T-cell (primary cell): ENCODE measurements around the gene ADAMTS17. TPM values are rescaled to one million over a fixed set of nuclear protein-coding genes. Genes with fewer than 3 reads are reported as not detected.

Experiments
- ATAC-seq, 4 experiments: fragments of 200-7000 bp in 3 of 4; fragments of 150-1000 bp in 1 of 4; cut with Tn5 transposase; replicated peaks in 1 of 4; 1 replicate in 3 of 4; 2 replicates in 1 of 4; pipeline ENCODE4 v1.10.0; 2021; ENCODE audit warnings: moderate library complexity in 3 of 4, mild to moderate bottlenecking in 2 of 4, moderate number of reproducible peaks in 1 of 4
- CTCF ChIA-PET, 2 donors: fragments of 300-600 bp; sonication (Branson Sonifier 250); formaldehyde crosslinking; loops; one replicate each; lab custom pipeline; 2022; ENCODE audit warnings: antibody characterized with exemption in 2 of 2; lab: Charles Lee
- POLR2A ChIA-PET, 2 donors: fragments of 300-600 bp; sonication (Branson Sonifier 250); formaldehyde crosslinking; loops; one replicate each; lab custom pipeline; 2022; ENCODE audit warnings: antibody characterized with exemption in 2 of 2; lab: Charles Lee
- DNase-seq, 35 experiments: peaks; one replicate each; pipeline versions ENCODE4 v3.0.0 to v3.0.0-alpha.2; 2013 to 2023
- H3K27ac ChIP-seq: one replicate; pipeline ENCODE4 v1.5.1; 2013; ENCODE audit warnings: low read length
- H3K27me3 ChIP-seq, 2 experiments: replicated peaks in 1 of 2; 1 replicate in 1 of 2; 2 replicates in 1 of 2; pipeline versions ENCODE4 v1.6.1 to v1.7.0; 2013; ENCODE audit warnings: low read length in 1 of 2, mixed read lengths in 1 of 2; ENCODE audit not compliant: control insufficient read depth in 2 of 2, insufficient read depth in 2 of 2; ENCODE audit errors: extremely low read depth in 1 of 2
- H3K36me3 ChIP-seq, 2 donors: 1 replicate in 1 of 2; 2 replicates in 1 of 2; pipeline versions ENCODE4 v1.6.1 to v1.7.0; 2013; ENCODE audit warnings: low read length in 1 of 2; ENCODE audit not compliant: control insufficient read depth in 2 of 2, insufficient read depth in 1 of 2; ENCODE audit errors: extremely low read depth in 1 of 2
- H3K4me1 ChIP-seq, 2 experiments: 1 replicate in 1 of 2; 2 replicates in 1 of 2; pipeline versions ENCODE4 v1.6.1 to v1.7.0; 2013; ENCODE audit warnings: low read length in 2 of 2, mixed read lengths in 1 of 2; ENCODE audit not compliant: insufficient read depth in 2 of 2, control insufficient read depth in 1 of 2; ENCODE audit errors: extremely low read depth in 1 of 2
- H3K4me3 ChIP-seq, 2 donors: 1 replicate in 1 of 2; 2 replicates in 1 of 2; pipeline versions ENCODE4 v1.5.1 to v1.7.0; 2013; ENCODE audit warnings: mild to moderate bottlenecking in 2 of 2, low read length in 1 of 2, moderate library complexity in 1 of 2; ENCODE audit not compliant: control insufficient read depth in 1 of 2; ENCODE audit errors: extremely low read depth in 1 of 2
- H3K9me3 ChIP-seq: 2 replicates; pipeline ENCODE4 v1.7.0; 2013
- H3K27ac Mint-ChIP-seq, 2 donors: one replicate each; pipeline ENCODE4 v1.8.0; 2020 to 2021; ENCODE audit warnings: mild to moderate bottlenecking in 2 of 2, mixed read lengths in 2 of 2
- H3K27me3 Mint-ChIP-seq, 2 donors: one replicate each; pipeline ENCODE4 v1.8.0; 2021 to 2022; ENCODE audit warnings: mixed read lengths in 2 of 2
- H3K36me3 Mint-ChIP-seq: one replicate; pipeline ENCODE4 v1.8.0; 2021; ENCODE audit warnings: mixed read lengths
- H3K4me1 Mint-ChIP-seq, 3 donors: one replicate each; pipeline ENCODE4 v1.8.0; 2020 to 2022; ENCODE audit warnings: mixed read lengths in 3 of 3, mild to moderate bottlenecking in 1 of 3
- H3K4me3 Mint-ChIP-seq, 3 donors: one replicate each; pipeline ENCODE4 v1.8.0; 2020 to 2022; ENCODE audit warnings: mild to moderate bottlenecking in 3 of 3, mixed read lengths in 3 of 3, moderate library complexity in 3 of 3
- H3K9me3 Mint-ChIP-seq, 3 donors: one replicate each; pipeline ENCODE4 v1.8.0; 2020 to 2022; ENCODE audit warnings: mixed read lengths in 3 of 3
- WGBS: methylation state at CpG from one replicate; pipeline ENCODE4 v1.1.5; 2013; ENCODE audit warnings: missing lambda C conversion rate; ENCODE audit not compliant: insufficient coverage; 5-methylcytosine and 5-hydroxymethylcytosine counted together
- total RNA-seq, 35 experiments: library from RNA in 6 of 35; stranded (reverse) in 6 of 35; fragments of 120-200 nt in 1 of 35; gene quantifications; one replicate each; pipeline versions ENCODE4 v1.2.1 to v1.2.4 and lab custom pipeline; 2013 to 2026

ADAMTS17 gene
- total RNA-seq, 5 donors from 2014 or later (not counting 1 experiment from before 2014, with no cell fraction given): 8.9 to 17.8 (median 11.6) TPM

DNA sequence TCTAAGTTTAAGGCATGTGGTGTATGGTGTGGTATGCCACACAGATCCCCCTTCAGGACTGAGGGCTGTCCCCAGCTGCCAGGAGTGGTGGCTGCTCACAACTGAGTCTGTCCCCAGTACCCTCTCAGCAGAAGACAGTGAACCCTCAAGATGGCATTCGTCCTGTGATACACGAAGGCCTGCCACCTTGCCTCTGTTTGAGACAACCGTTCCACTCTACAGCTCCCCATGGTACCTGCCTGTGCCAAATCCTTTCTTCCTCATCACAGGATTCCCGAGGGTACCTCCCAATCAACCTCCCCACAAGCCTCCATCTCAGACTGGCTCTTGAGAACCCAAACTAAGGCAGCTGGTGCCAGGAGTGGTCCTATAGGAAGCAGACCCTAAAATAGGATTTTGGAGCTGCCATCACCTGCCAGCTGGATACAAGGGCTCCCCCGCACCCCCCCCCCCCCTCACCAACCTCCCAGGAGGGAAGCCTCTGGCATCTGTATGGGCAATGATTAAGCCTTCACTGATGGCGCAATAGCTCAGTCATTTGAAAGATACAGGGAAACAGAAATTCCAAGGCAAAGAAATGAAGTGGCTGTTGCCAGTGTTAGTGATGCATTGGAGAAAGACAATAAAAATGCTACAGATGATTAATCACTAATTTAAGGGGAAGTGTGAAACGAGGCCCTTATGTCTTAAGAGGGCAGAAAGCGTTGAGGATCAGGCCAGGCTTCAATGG, 378.5 kb downstream of the ADAMTS17 start:
- ATAC-seq (no peak), DNase-seq (no peak)
- no peaks in the 10 kb centered on the region for H3K36me3 ChIP-seq
- CTCF ChIA-PET: no interaction called here
- Mint-ChIP-seq H3K9me3 (no peaks in the 10 kb centered on the region), H3K27ac (no peak overlapping the region), H3K36me3 (no peaks in the 10 kb centered on the region), H3K4me1 (peaks cover 3 to 4% (median 4%) of the 10 kb centered on the region in 3 donors), H3K27me3 (peaks cover 9 to 14% of the 10 kb centered on the region in 2 donors), H3K4me3 (no peak overlapping the region)
- H3K9me3 ChIP-seq: no peaks in the 10 kb centered on the region
- H3K4me3 ChIP-seq: no peak overlapping the region
- H3K4me1 ChIP-seq: peaks cover 0 to 2% of the 10 kb centered on the region in 2 experiments
- H3K27me3 ChIP-seq: peaks cover 0 to 2% of the 10 kb centered on the region in 2 experiments
- no peak overlapping the region for H3K27ac ChIP-seq
- POLR2A ChIA-PET: no interaction called here
- 34% methylated on average over 4 of the region's 8 CpGs for WGBS

DNA sequence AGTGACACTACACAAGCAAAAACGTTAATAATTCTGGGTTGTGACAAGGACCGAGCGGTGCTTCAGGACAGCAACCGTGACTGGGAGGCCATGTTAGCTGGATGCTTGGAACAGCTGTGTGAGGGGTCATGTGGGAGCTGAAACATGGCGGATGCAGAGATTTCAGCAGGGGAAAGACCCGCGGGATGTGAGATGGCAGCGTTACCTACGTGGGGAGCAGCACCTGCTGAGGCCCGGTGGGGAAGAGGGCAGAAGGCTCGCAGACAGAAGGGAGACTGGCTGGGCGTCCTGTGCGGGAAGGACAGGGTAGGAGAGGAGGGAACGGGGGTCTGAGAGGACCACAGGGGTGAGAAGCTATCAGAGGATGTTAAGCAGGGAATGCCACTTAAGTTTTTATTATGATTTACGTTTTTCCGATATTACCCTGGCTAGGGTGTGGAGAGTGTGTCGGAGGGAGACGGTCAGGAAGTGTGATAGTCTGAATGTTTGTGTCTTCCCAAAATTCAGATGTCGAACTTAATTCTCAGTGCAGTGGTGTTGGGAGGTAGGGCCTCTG, 379.7 kb downstream of the ADAMTS17 start:
- H3K4me3 Mint-ChIP-seq: no peak overlapping the region
- 92% methylated on average over 19 of the region's 19 CpGs for WGBS

GRCh38 chr15:99961011-99961441, 380.7 kb downstream of the ADAMTS17 start:
- no peaks in the 10 kb centered on the region for H3K9me3 Mint-ChIP-seq
- peak in 2 of 35 experiments; percentile 4 to 16 for DNase-seq
- H3K4me3 Mint-ChIP-seq: no peak overlapping the region
- peaks cover 9 to 18% (median 10%) of the 10 kb centered on the region in 3 donors for H3K4me1 Mint-ChIP-seq
- H3K4me3 ChIP-seq: no peak overlapping the region
- WGBS: 50% methylated on average over 11 of the region's 12 CpGs
- H3K27me3 Mint-ChIP-seq: peaks cover 18 to 23% of the 10 kb centered on the region in 2 donors
- peaks cover 0 to 14% of the 10 kb centered on the region in 2 experiments for H3K27me3 ChIP-seq
- no peaks in the 10 kb centered on the region for H3K9me3 ChIP-seq
- H3K27ac Mint-ChIP-seq: no peak overlapping the region
- ChIA-PET POLR2A (no interaction called here), CTCF (interaction anchor here (0.6 to 0.9 kb wide), 3 partner anchors 30 to 151 kb away, joined by 3 read pairs; no protein-coding TSS in a partner anchor)
- H3K27ac ChIP-seq: no peak overlapping the region
- peaks cover 0 to 9% of the 10 kb centered on the region in 2 experiments for H3K4me1 ChIP-seq
- no peak for ATAC-seq
- no peaks in the 10 kb centered on the region for H3K36me3 Mint-ChIP-seq
- no peaks in the 10 kb centered on the region for H3K36me3 ChIP-seq

More for the DNA sequence above, 379.7 kb downstream of the ADAMTS17 start:
- Histone ChIP-seq H3K4me1 (peaks cover 0 to 9% of the 10 kb centered on the region in 2 experiments), H3K27me3 (peaks cover 0 to 3% of the 10 kb centered on the region in 2 experiments), H3K36me3 (no peaks in the 10 kb centered on the region), H3K27ac (no peak overlapping the region), H3K4me3 (no peak overlapping the region), H3K9me3 (no peaks in the 10 kb centered on the region)
- Mint-ChIP-seq H3K36me3 (no peaks in the 10 kb centered on the region), H3K9me3 (no peaks in the 10 kb centered on the region), H3K4me1 (peaks cover 9 to 14% (median 10%) of the 10 kb centered on the region in 3 donors), H3K27ac (no peak overlapping the region), H3K27me3 (peaks cover 10 to 20% of the 10 kb centered on the region in 2 donors)
- DNase-seq: no peak
- ATAC-seq: no peak
- POLR2A ChIA-PET: no interaction called here
- CTCF ChIA-PET: interaction anchor here (0.5 to 0.9 kb wide), 2 partner anchors 15 to 150 kb away, joined by 3 read pairs; no protein-coding TSS in a partner anchor

GRCh38 chr15:99959326-99959725, 382.4 kb downstream of the ADAMTS17 start:
- H3K9me3 Mint-ChIP-seq: no peaks in the 10 kb centered on the region
- peaks cover 21 to 26% of the 10 kb centered on the region in 2 donors for H3K27me3 Mint-ChIP-seq
- H3K4me1 Mint-ChIP-seq: peaks cover 9 to 23% (median 10%) of the 10 kb centered on the region in 3 donors
- Histone ChIP-seq H3K27ac (no peak overlapping the region), H3K4me1 (peaks cover 0 to 9% of the 10 kb centered on the region in 2 experiments), H3K36me3 (no peaks in the 10 kb centered on the region), H3K27me3 (peaks cover 0 to 17% of the 10 kb centered on the region in 2 experiments), H3K9me3 (no peaks in the 10 kb centered on the region), H3K4me3 (no peak overlapping the region)
- no peak for DNase-seq
- no peak overlapping the region for H3K27ac Mint-ChIP-seq
- ChIA-PET CTCF (no interaction called here), POLR2A (no interaction called here)
- H3K36me3 Mint-ChIP-seq: no peaks in the 10 kb centered on the region
- no peak overlapping the region for H3K4me3 Mint-ChIP-seq
- ATAC-seq: no peak
- WGBS: 100% methylated on average over 1 of the region's 6 CpGs

DNA sequence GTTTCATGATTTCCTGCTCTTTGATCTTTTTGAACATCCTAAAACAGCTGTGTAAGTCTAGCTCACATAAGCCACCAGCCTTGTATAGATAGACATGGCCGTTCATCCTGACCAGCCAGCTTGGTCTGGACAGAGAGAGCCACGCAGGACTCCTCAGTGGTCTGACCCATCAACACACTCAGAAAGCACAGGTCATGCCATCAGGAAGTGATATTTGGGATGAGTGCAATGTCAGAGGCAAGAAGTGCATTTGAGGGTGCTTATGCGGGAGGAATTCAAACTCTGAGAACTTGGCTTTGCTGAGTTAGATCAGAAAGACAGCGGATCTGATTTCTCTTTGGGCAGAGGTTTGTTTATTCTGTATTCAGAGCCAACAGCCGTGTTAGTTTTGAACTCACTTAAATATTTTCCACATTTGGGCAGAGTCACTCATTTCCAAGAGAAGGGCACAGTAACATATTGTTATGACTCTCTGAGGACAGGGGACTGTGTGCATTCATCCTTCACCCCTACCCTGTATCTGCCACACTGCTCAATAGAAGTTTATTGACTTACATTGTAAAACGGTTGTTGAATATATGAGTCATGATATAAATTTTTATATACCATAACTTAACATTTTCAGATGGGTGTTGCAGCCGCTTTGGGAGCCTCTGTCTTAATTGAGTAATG, 383.2 kb downstream of the ADAMTS17 start:
- POLR2A ChIA-PET: no interaction called here

DNA sequence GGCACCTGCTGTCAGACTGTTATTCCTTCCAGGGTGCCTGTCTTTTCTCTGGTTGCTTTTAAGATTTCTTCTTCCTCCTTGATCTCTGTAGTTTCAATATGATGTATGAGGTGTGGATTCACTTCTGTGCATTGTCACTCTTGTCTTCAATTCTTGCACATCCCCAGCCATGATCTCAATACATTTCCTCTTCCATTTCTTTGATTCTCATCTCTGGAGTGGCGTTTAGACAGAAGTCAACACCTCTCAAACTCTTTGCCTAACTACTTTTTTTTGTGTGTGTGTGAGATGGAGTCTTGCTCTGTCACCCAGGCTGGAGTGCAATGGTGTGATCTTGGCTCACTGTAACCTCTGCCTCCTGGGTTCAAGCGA, 384.1 kb downstream of the ADAMTS17 start:
- Mint-ChIP-seq H3K9me3 (no peaks in the 10 kb centered on the region), H3K27ac (no peak overlapping the region), H3K4me1 (peaks cover 9 to 23% (median 10%) of the 10 kb centered on the region in 3 donors), H3K4me3 (no peak overlapping the region), H3K27me3 (peaks cover 23 to 33% of the 10 kb centered on the region in 2 donors), H3K36me3 (peaks cover 3% of the 10 kb centered on the region)
- no peak for DNase-seq
- Histone ChIP-seq H3K9me3 (no peaks in the 10 kb centered on the region), H3K36me3 (no peaks in the 10 kb centered on the region), H3K4me3 (no peak overlapping the region), H3K27ac (no peak overlapping the region), H3K27me3 (peaks cover 0 to 21% of the 10 kb centered on the region in 2 experiments), H3K4me1 (peaks cover 0 to 9% of the 10 kb centered on the region in 2 experiments)
- POLR2A ChIA-PET: no interaction called here
- no peak for ATAC-seq
- WGBS: no CpG with 5 or more reads among the region's 2 CpGs
- CTCF ChIA-PET: no interaction called here

More for the DNA sequence above, 383.2 kb downstream of the ADAMTS17 start:
- Histone ChIP-seq H3K4me3 (no peak overlapping the region), H3K27ac (no peak overlapping the region), H3K9me3 (no peaks in the 10 kb centered on the region), H3K4me1 (peaks cover 0 to 9% of the 10 kb centered on the region in 2 experiments), H3K36me3 (no peaks in the 10 kb centered on the region), H3K27me3 (peaks cover 0 to 21% of the 10 kb centered on the region in 2 experiments)
- Mint-ChIP-seq H3K27me3 (peaks cover 23 to 30% of the 10 kb centered on the region in 2 donors), H3K4me3 (peak overlapping the region in 1 of 3 donors; percentile 6), H3K36me3 (peaks cover 3% of the 10 kb centered on the region), H3K27ac (no peak overlapping the region), H3K4me1 (peaks cover 9 to 23% (median 10%) of the 10 kb centered on the region in 3 donors), H3K9me3 (no peaks in the 10 kb centered on the region)
- no peak for DNase-seq
- peak in 1 of 4 experiments; percentile 31 for ATAC-seq
- WGBS: 100% methylated on average over 1 of the region's 7 CpGs
- CTCF ChIA-PET: no interaction called here
